Bladder microvascular endothelial cell (primary cell): ENCODE data around the gene HGFAC. TPM values are rescaled to one million over a fixed set of nuclear protein-coding genes. Genes with fewer than 3 reads are reported as not detected.

Source experiments
- total RNA-seq: library from RNA; depleted of rRNA; stranded (reverse); fragments of >200 nt; gene quantifications from 2 replicates; pipeline ENCODE4 v1.2.3, GENCODE V29; 2014

The HGFAC gene
- 0.19 TPM in 1 of 2 replicates, not detected in the other for total RNA-seq

DNA sequence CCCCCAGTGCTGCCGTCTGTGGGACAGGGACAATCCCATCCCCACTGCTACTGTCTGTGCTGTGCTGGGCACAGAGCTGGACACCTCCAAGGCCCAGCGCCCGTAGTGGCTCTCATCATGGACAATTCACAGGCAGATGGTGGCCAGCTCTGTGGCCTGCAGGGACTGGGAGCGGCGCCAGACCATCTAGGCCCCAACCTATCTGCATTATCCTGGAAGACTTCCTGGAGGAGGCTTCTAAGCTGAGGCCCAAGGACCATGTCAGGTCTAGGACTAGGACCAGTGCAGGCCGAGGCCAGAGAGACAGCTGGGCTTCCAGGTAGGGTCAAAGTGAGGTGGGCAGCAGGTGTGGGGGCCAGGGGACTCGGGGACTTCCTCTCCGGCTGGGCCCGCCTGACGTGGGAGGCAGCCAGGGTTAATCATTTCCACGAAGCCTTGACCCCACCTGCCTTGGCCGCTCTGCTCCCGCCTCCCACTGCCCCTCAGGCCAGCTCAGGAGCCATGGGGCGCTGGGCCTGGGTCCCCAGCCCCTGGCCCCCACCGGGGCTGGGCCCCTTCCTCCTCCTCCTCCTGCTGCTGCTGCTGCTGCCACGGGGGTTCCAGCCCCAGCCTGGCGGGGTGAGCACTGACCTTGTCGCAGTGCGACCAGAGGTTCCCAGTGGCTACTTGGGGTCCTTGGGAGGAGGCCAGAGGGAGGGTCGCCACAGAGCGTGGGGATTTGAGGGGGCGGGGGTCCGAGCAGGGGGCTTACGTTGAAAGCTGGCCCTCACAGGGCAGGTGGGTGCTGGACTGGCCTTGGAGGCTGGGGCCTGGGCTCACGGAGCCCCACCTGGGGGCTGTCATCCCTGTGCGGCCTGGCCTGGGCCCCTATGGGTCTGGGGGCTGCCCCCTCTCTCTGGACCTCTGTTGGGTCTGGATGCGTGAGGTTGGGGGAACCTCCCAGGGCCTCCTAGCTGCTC is at the start of gene HGFAC:
TSS of gene HGFAC (plus strand) at position 468 of the 959 bp plus-strand sequence. CDS start at position 502, 34 bp downstream.

DNA sequence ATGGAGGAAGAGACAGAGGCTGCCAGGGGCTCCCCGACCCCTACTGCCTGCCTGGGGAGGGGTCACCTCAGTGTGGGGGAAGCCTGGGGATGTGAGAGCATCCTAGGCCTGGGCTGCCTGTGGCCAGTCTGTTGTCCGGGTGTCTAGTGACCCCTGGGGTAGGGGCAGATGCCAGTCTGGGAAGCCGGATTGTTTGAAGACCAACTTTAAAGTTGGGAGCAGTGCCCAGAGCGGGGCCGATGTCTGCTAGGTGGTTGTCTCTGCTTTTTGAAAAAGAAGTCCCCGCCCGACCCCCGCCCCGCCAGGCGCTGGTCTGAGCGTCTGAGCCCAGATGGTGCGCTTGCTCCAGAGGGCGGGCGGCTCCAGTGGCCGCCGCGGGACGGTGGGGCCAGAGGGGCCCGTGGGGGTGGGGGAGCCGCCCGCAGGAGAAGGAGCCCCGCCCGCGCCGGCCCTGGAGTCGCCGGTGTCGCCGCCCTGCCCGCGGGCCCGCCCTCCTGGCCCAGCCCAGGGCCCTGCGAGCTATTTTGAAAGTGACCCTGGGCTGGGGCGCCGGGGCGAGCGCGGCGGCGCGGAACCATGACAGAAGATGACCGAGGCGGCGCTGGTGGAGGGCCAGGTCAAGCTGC is 21.1 kb downstream of the HGFAC start, which contains the start of gene DOK7:
TSS of gene DOK7 (plus strand) at position 517 of the 626 bp plus-strand sequence. CDS start at position 587, 70 bp downstream.

Other genes starting within 250 kb of the HGFAC start
- gene MSANTD1, start 192.8 kb upstream of the HGFAC start, total RNA-seq, result 0.32 and 0.82 TPM in 2 replicates
- 44.0 and 96.4 TPM in 2 replicates for gene RGS12, start 148.9 kb upstream of the HGFAC start, total RNA-seq
- gene DOK7, start 21.3 kb downstream of the HGFAC start, total RNA-seq, result 0.06 TPM in 1 of 2 replicates, not detected in the other
- gene LRPAP1, start 90.5 kb downstream of the HGFAC start, total RNA-seq, result 22.8 and 154 TPM in 2 replicates